PC-3 (cell line): Measurements from ENCODE around the gene APCDD1.

Experiments used
- EZH2 ChIP-seq: fragments of 300-600 bp; sonication (generic); IDR thresholded peaks from one replicate; pipeline ENCODE4 v1.6.1; 2017; ENCODE audit warnings: antibody characterized with exemption, mild to moderate bottlenecking, low read length; ENCODE audit not compliant: unreplicated experiment
- TF ChIP-seq, protein P1 (sequence below): fragments of 300-600 bp; sonication (generic); conservative IDR thresholded peaks from 2 replicates; pipeline ENCODE4 v1.5.1; 2017; ENCODE audit warnings: antibody characterized with exemption, low read depth, mild to moderate bottlenecking, low read length

DNA sequence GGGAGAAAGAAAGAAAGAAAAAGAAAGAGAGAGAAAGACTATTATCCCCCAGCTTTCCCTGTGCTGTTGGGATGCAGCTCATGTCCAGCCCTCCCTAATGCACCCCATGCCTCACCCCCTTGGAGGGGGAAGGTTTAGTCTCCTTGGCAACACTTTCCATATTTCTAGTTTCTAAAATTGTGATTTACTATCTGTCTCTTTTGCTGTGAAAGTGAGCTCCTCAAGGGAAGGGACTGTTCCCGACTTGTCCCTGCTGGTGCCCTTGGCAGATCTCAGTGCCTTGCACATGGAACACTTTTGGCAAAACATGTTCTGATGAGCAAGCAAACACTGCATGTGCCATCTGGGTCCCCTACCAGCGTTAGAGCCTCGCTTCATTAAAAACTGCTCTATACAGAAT, 59.6 kb downstream of the APCDD1 start:
- TF ChIP-seq, protein P1, sequence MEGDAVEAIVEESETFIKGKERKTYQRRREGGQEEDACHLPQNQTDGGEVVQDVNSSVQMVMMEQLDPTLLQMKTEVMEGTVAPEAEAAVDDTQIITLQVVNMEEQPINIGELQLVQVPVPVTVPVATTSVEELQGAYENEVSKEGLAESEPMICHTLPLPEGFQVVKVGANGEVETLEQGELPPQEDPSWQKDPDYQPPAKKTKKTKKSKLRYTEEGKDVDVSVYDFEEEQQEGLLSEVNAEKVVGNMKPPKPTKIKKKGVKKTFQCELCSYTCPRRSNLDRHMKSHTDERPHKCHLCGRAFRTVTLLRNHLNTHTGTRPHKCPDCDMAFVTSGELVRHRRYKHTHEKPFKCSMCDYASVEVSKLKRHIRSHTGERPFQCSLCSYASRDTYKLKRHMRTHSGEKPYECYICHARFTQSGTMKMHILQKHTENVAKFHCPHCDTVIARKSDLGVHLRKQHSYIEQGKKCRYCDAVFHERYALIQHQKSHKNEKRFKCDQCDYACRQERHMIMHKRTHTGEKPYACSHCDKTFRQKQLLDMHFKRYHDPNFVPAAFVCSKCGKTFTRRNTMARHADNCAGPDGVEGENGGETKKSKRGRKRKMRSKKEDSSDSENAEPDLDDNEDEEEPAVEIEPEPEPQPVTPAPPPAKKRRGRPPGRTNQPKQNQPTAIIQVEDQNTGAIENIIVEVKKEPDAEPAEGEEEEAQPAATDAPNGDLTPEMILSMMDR, result no peak
- TF ChIP-seq EZH2, result no peak
